Karpas-422 (cell line): ENCODE measurements around the gene LAMA3. TPM values are rescaled to one million over a fixed set of nuclear protein-coding genes. Genes with fewer than 3 reads are reported as not detected.

Experiments used
- DNase-seq: peaks from one replicate; pipeline ENCODE4 v3.0.0-alpha.2; 2015
- H2AFZ ChIP-seq: fragments of 200-600 bp; sonication (generic); 2 replicates; pipeline ENCODE4 v1.6.1; 2014; ENCODE audit warnings: antibody characterized with exemption, low read length, mixed read lengths
- H3K27ac ChIP-seq: fragments of 200-600 bp; sonication (generic); 2 replicates; pipeline ENCODE4 v1.5.1; 2014; ENCODE audit warnings: mild to moderate bottlenecking, low read length, moderate library complexity
- H3K27me3 ChIP-seq: fragments of 200-600 bp; sonication (generic); 2 replicates; pipeline ENCODE4 v1.6.1; 2014; ENCODE audit warnings: low read length, mixed read lengths
- H3K36me3 ChIP-seq: fragments of 200-600 bp; sonication (generic); 2 replicates; pipeline ENCODE4 v1.6.1; 2014; ENCODE audit warnings: low read length, mixed read lengths; ENCODE audit not compliant: insufficient read depth
- H3K4me1 ChIP-seq: fragments of 200-600 bp; sonication (generic); 2 replicates; pipeline ENCODE4 v1.6.1; 2014; ENCODE audit warnings: mild to moderate bottlenecking, low read length, mixed read lengths
- H3K4me2 ChIP-seq: fragments of 200-600 bp; sonication (generic); 2 replicates; pipeline ENCODE4 v1.6.1; 2014; ENCODE audit warnings: low read length, low read depth, mild to moderate bottlenecking; ENCODE audit not compliant: poor library complexity, severe bottlenecking
- H3K4me3 ChIP-seq: fragments of 200-600 bp; sonication (generic); 2 replicates; pipeline ENCODE4 v1.5.1; 2014; ENCODE audit warnings: mild to moderate bottlenecking, antibody characterized with exemption, low read length, mixed read lengths
- H3K79me2 ChIP-seq: fragments of 200-600 bp; sonication (generic); 2 replicates; pipeline ENCODE4 v1.6.1; 2014; ENCODE audit warnings: mild to moderate bottlenecking, low read length, mixed read lengths
- H3K9ac ChIP-seq: fragments of 200-600 bp; sonication (generic); 2 replicates; pipeline ENCODE4 v1.6.0; 2014; ENCODE audit warnings: low read length
- H3K9me2 ChIP-seq: fragments of 200-600 bp; sonication (generic), shearing (Covaris generic); replicated peaks from 2 replicates; pipeline ENCODE4 v1.6.0; 2014; ENCODE audit warnings: mild to moderate bottlenecking, low read length, moderate library complexity; ENCODE audit not compliant: insufficient read depth
- H3K9me3 ChIP-seq: fragments of 300-700, 200-600 bp; sonication (generic); 2 replicates; pipeline ENCODE4 v1.6.1; 2014; ENCODE audit warnings: low read length, mixed read lengths
- H4K20me1 ChIP-seq: fragments of 200-600 bp; sonication (generic); 2 replicates; pipeline ENCODE4 v1.6.1; 2014; ENCODE audit warnings: mild to moderate bottlenecking, antibody characterized with exemption, low read length, low read depth; ENCODE audit not compliant: insufficient read depth
- total RNA-seq: library from RNA; depleted of rRNA; stranded (reverse); fragments of >200 nt; shearing (Covaris generic); gene quantifications from 2 replicates; pipeline ENCODE4 v1.2.3, GENCODE V29; 2014; ENCODE audit warnings: low replicate concordance

The LAMA3 gene
- total RNA-seq, 1 experiment from 2014 or later: not detected

DNA sequence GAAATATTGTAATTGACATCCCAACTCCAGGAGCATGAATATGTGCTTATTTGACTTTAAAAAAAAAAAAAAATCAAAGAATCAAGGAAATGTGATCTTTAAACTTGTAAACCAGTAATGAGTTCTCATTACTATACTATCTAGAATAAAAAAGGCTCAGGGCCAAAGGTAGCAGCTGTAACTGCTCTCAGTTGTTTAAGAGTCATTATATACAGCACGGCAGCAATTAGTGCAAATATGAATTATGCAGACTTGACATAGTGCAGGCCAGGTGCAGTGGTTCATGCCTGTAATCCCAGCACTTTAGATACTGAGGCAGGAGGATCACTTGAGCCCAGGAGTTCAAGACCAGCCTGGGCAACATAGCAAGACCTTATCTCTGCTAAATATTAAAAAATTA, 199.6 kb downstream of the LAMA3 start:
- H3K79me2 ChIP-seq: no peaks in the 10 kb centered on the region
- H3K9me3 ChIP-seq: no peaks in the 10 kb centered on the region
- H2AFZ ChIP-seq: no peak overlapping the region
- H3K36me3 ChIP-seq: no peaks in the 10 kb centered on the region
- no peaks in the 10 kb centered on the region for H4K20me1 ChIP-seq
- no peaks in the 10 kb centered on the region for H3K4me1 ChIP-seq
- no peak overlapping the region for H3K9ac ChIP-seq
- no peaks in the 10 kb centered on the region for H3K27me3 ChIP-seq
- H3K4me3 ChIP-seq: no peak overlapping the region
- no peak overlapping the region for H3K27ac ChIP-seq
- DNase-seq: no peak
- no peaks in the 10 kb centered on the region for H3K9me2 ChIP-seq
- H3K4me2 ChIP-seq: no peak overlapping the region

DNA sequence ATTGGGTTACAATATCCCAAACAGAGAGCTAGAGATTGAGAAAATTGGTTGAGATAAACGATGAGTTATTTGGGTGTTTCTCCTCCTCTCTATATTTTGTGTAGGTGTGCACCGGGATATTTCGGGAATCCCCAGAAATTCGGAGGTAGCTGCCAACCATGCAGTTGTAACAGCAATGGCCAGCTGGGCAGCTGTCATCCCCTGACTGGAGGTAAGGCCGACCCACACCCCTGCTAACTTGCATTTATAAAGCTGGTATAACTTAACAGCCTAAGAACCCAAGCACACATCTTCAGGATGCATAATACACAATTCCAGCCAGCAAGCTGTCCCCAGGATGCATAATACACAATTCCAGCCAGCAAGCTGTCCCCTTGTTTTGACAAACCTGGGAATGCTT, 200.7 kb downstream of the LAMA3 start:
- no peak overlapping the region for H3K27ac ChIP-seq
- DNase-seq: no peak

DNA sequence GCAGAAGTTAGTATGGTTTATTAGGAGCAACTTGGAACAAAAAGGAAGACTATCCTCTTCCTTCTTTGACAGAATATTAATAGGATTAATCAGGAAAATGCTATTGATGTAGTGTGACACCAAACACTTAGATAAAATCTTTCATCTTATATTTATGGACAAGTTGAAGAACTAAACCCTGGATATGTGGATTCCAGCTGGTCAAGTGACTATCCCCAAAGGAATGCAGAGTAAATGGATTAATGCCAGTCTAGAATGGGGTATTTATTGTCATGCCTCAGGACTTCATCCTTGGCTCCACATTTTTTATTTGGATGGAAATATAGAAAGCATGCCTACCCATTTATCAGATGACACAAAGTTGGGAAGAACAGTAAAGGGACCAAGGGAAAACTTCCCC, 201.3 kb downstream of the LAMA3 start:
- H3K27me3 ChIP-seq: no peaks in the 10 kb centered on the region
- H2AFZ ChIP-seq: no peak overlapping the region
- no peaks in the 10 kb centered on the region for H3K79me2 ChIP-seq
- H3K4me1 ChIP-seq: no peaks in the 10 kb centered on the region
- H3K4me2 ChIP-seq: no peak overlapping the region
- H3K36me3 ChIP-seq: no peaks in the 10 kb centered on the region
- H3K4me3 ChIP-seq: no peak overlapping the region
- H3K9me3 ChIP-seq: no peaks in the 10 kb centered on the region
- no peak for DNase-seq
- H3K9ac ChIP-seq: no peak overlapping the region
- H3K9me2 ChIP-seq: no peaks in the 10 kb centered on the region
- no peaks in the 10 kb centered on the region for H4K20me1 ChIP-seq
- H3K27ac ChIP-seq: no peak overlapping the region

More for the DNA sequence above, 200.7 kb downstream of the LAMA3 start:
- Histone ChIP-seq H3K4me2 (no peak overlapping the region), H3K4me1 (no peaks in the 10 kb centered on the region), H4K20me1 (no peaks in the 10 kb centered on the region), H3K27me3 (no peaks in the 10 kb centered on the region), H3K9ac (no peak overlapping the region), H3K79me2 (no peaks in the 10 kb centered on the region), H3K9me2 (no peaks in the 10 kb centered on the region), H3K4me3 (no peak overlapping the region), H2AFZ (no peak overlapping the region), H3K9me3 (no peaks in the 10 kb centered on the region), H3K36me3 (no peaks in the 10 kb centered on the region)

DNA sequence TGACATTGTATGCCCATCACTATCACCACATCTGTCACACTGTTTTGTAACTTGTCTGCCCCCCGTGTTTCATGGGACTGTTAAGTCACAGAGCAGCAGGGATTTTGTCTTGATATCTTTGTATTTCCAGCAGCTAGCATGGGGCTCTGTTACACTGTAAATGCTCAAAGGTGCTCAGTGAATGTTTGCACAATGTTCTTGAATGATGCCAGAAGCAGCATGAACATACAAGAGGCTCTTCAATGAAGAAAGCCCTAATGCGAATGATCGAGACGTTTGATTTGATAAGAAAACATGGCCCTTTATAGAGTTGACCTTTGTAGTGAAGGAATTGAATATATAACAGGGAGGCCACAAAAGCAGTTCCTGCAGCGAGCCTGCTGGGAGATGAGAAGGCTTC, 204.4 kb downstream of the LAMA3 start:
- no peak for DNase-seq
- H3K79me2 ChIP-seq: no peaks in the 10 kb centered on the region
- H3K9me2 ChIP-seq: no peaks in the 10 kb centered on the region
- H3K36me3 ChIP-seq: no peaks in the 10 kb centered on the region
- no peak overlapping the region for H3K4me2 ChIP-seq
- no peaks in the 10 kb centered on the region for H3K9me3 ChIP-seq
- no peak overlapping the region for H3K4me3 ChIP-seq
- H3K27me3 ChIP-seq: no peaks in the 10 kb centered on the region
- H4K20me1 ChIP-seq: no peaks in the 10 kb centered on the region
- H3K9ac ChIP-seq: no peak overlapping the region
- no peaks in the 10 kb centered on the region for H3K4me1 ChIP-seq
- no peak overlapping the region for H2AFZ ChIP-seq
- no peak overlapping the region for H3K27ac ChIP-seq

DNA sequence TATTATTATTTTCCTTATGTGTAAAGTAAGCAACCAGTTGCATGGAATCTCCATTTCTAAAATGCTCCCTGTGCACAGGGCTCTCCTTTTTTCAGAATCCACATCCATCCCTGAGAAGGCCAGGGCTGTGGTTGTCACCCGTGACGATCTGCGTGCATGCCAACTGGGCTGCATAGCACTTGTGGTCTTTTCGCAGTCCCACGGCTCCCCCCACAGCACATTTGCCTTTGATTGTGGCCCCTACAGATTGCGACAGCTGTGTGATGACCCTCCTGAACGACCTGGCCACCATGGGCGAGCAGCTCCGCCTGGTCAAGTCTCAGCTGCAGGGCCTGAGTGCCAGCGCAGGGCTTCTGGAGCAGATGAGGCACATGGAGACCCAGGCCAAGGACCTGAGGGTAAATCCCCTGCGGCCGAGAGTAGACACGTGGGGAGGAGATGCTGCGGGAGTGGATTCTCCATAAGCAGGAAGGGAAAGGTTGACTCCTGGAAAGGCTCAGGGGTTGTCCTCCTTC, 205.5 kb downstream of the LAMA3 start:
- H3K4me3 ChIP-seq: no peak overlapping the region
- H4K20me1 ChIP-seq: no peaks in the 10 kb centered on the region
- no peaks in the 10 kb centered on the region for H3K9me2 ChIP-seq
- no peak overlapping the region for H3K4me2 ChIP-seq
- H2AFZ ChIP-seq: no peak overlapping the region
- no peaks in the 10 kb centered on the region for H3K27me3 ChIP-seq
- H3K9me3 ChIP-seq: no peaks in the 10 kb centered on the region
- H3K79me2 ChIP-seq: no peaks in the 10 kb centered on the region
- H3K36me3 ChIP-seq: no peaks in the 10 kb centered on the region
- no peak for DNase-seq
- H3K4me1 ChIP-seq: no peaks in the 10 kb centered on the region
- no peak overlapping the region for H3K27ac ChIP-seq
- no peak overlapping the region for H3K9ac ChIP-seq

DNA sequence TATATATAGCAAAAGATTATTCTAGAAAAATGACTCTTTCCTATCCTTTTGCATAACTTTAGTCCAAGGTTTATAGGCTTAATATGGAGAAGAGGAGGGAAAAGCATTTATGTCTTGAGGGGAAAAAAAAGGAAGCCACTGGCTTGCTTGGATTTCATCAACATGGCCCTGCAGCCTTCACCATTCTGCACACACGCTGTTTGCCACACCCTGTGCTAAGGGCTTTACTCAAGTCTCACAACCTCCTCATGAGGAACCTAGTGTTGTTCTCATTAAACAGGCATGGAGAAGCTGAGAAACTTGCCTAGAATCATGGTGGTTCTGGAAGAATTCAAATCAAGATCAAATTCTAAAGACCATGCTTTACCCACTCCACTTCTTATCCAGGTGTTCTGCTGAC, 208.0 kb downstream of the LAMA3 start:
- Histone ChIP-seq H3K4me1 (no peaks in the 10 kb centered on the region), H2AFZ (no peak overlapping the region), H4K20me1 (no peaks in the 10 kb centered on the region), H3K4me3 (no peak overlapping the region), H3K9me2 (no peaks in the 10 kb centered on the region), H3K9ac (no peak overlapping the region), H3K27ac (no peak overlapping the region), H3K4me2 (no peak overlapping the region), H3K36me3 (no peaks in the 10 kb centered on the region), H3K79me2 (no peaks in the 10 kb centered on the region), H3K9me3 (no peaks in the 10 kb centered on the region), H3K27me3 (no peaks in the 10 kb centered on the region)
- DNase-seq: no peak

DNA sequence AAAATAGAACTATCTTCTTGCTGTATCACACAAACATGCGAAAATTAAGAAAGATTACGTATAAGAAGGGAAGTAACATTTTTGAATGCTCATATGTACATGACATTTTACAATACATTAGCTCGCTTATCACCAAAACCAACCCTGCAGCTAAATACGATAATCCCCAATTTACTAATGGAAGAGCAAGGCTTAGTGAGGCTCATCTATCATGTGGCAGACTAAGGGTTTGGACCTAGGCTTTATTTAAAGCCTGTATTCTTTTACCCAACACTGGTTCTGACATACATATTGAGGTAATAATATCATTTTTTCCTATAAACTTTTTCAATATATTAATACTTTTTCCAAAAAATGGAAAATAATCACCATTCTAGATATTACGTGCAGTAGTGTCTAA, 208.5 kb downstream of the LAMA3 start:
- Histone ChIP-seq H3K27me3 (no peaks in the 10 kb centered on the region), H3K9ac (no peak overlapping the region), H2AFZ (no peak overlapping the region), H3K27ac (no peak overlapping the region), H3K36me3 (no peaks in the 10 kb centered on the region), H4K20me1 (no peaks in the 10 kb centered on the region), H3K9me3 (no peaks in the 10 kb centered on the region), H3K9me2 (no peaks in the 10 kb centered on the region), H3K4me2 (no peak overlapping the region), H3K79me2 (no peaks in the 10 kb centered on the region), H3K4me1 (no peaks in the 10 kb centered on the region), H3K4me3 (no peak overlapping the region)
- DNase-seq: no peak

DNA sequence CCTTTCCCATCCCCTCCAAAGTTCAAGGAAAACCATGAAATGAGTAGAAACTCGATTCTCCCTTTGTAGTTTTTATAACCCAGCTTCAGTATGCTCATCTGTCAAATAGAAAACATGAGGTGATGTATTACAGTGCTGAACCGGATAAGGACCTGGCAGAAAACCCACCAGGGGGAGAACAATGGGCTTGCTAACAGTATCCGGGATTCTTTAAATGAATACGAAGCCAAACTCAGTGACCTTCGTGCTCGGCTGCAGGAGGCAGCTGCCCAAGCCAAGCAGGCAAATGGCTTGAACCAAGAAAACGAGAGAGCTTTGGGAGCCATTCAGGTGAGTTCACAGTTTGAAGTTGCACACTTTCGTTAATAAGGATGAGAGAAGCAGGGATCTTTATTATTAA, 211.7 kb downstream of the LAMA3 start:
- Histone ChIP-seq H3K27ac (no peak overlapping the region), H3K27me3 (no peaks in the 10 kb centered on the region), H4K20me1 (no peaks in the 10 kb centered on the region), H3K9me3 (no peaks in the 10 kb centered on the region), H3K4me1 (no peaks in the 10 kb centered on the region), H2AFZ (no peak overlapping the region), H3K9ac (no peak overlapping the region), H3K36me3 (no peaks in the 10 kb centered on the region), H3K79me2 (no peaks in the 10 kb centered on the region), H3K9me2 (no peaks in the 10 kb centered on the region), H3K4me2 (no peak overlapping the region), H3K4me3 (no peak overlapping the region)
- no peak for DNase-seq

DNA sequence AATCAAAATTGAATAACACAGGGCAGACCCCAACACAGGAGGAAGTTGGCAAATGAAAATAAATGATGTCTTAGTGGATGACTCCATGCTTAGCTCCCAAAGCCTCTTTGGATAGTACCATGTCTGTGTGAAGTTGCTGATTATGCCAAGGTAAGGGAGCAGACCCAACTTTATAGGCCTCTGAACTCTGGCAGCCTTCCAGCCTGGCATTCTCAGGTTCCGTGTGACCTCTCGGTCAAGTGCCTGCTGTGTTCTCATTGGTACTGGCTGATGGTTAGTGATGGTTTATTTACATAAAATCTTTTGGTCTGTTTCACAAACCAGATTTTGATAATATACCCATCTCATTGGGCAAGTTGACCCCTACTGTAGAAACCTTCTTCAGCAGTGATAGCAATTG, 213.1 kb downstream of the LAMA3 start:
- Histone ChIP-seq H3K9me3 (no peaks in the 10 kb centered on the region), H3K27me3 (no peaks in the 10 kb centered on the region), H3K4me3 (no peak overlapping the region), H3K9me2 (no peaks in the 10 kb centered on the region), H2AFZ (no peak overlapping the region), H3K4me1 (no peaks in the 10 kb centered on the region), H4K20me1 (no peaks in the 10 kb centered on the region), H3K36me3 (no peaks in the 10 kb centered on the region), H3K79me2 (no peaks in the 10 kb centered on the region), H3K27ac (no peak overlapping the region), H3K9ac (no peak overlapping the region), H3K4me2 (no peak overlapping the region)
- DNase-seq: no peak
